ENCODE measurements around the gene DESI1. TPM values are rescaled to one million over a fixed set of nuclear protein-coding genes. Genes with fewer than 3 reads are reported as not detected.

The DESI1 gene
- total RNA-seq, 1 experiment from 2014 or later, result 40.8 TPM

DNA sequence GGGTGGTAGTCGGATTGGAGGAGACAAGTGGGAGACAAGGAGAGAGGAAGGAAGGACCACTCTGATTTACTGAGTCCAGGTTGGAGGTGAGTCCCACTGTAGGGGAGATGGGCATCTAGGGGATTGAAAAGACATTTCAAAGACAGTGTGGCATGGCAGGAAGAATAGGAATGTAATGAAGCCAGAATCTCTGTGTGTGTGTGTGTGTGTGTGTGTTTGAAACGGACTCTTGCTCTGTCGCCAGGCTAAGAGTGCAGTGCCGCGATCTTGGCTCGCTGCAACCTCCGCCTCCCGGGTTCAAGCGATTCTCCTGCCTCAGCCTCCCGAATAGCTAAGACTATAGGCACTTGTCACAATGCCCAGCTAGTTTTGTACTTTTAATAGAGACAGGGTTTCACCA lies 64.3 kb downstream of the DESI1 start:
- ChIA-PET POLR2A (no interaction called here), CTCF (no interaction called here), RAD21 (ENCODE audit: low non-redundant PET in 1 of 2, low total read pairs in 2 of 2, uncharacterized antibody in 2 of 2, unreplicated experiment in 2 of 2) (no interaction called here)
- ATAC-seq (no peak), DNase-seq (ENCODE audit: low read depth, low spot score) (no peak)
- H2AFZ ChIP-seq (ENCODE audit: low read depth, low read length, poor library complexity, severe bottlenecking), result no peak overlapping the region
- no TSS peak for BruUV-seq (replicated peaks)
- no peaks in the 10 kb centered on the region for H3K36me3 ChIP-seq (ENCODE audit: control insufficient read depth in 1 of 2, insufficient read depth in 2 of 2, low read length in 2 of 2)
- H3K4me2 ChIP-seq (ENCODE audit: low read length), result no peak overlapping the region
- H3K27me3 ChIP-seq (ENCODE audit: insufficient read depth, low read length), result no peaks in the 10 kb centered on the region
- intact Hi-C loops (cut with micrococcal nuclease), result no loop called here
- no peak overlapping the region for H3K27ac ChIP-seq (ENCODE audit: low read depth, low read length)
- H3K4me1 ChIP-seq (ENCODE audit: control insufficient read depth in 1 of 2, insufficient read depth in 2 of 2, low read length in 2 of 2), result peaks cover 10 to 33% of the 10 kb centered on the region in 2 experiments; a peak in 3 of 4 replicates
- no peak overlapping the region for H3K9ac ChIP-seq (ENCODE audit: low read length)
- no peaks in the 10 kb centered on the region for H4K20me1 ChIP-seq (ENCODE audit: insufficient read depth)
- H3K4me3 ChIP-seq (replicated peaks in 1 of 2; ENCODE audit: low read depth in 1 of 2, low read length in 2 of 2), result no peak overlapping the region
- H3K79me2 ChIP-seq (ENCODE audit: insufficient read depth, low read length), result no peaks in the 10 kb centered on the region
- H3K9me2 ChIP-seq (ENCODE audit: insufficient read depth), result no peaks in the 10 kb centered on the region
- TF ChIP-seq ZNF274 (IDR thresholded peaks at IDR 0.05; ENCODE audit: low read depth, low read length) (no peak), SIN3A (IDR thresholded peaks at IDR 0.05; ENCODE audit: low read depth) (no peak), ATF3 (IDR thresholded peaks at IDR 0.05) (no peak), POLR2A (IDR thresholded peaks at IDR 0.05; ENCODE audit: borderline replicate concordance, extremely low read depth, insufficient read depth, insufficient read length) (no peak), EZH2 (IDR thresholded peaks at IDR 0.05) (no peak), JUND (IDR thresholded peaks at IDR 0.05) (no peak), ZBTB33 (IDR thresholded peaks at IDR 0.05; ENCODE audit: extremely low read depth, insufficient replicate concordance, low read length) (no peak), SRF (IDR thresholded peaks at IDR 0.05; ENCODE audit: low read depth) (no peak), CEBPB (IDR thresholded peaks at IDR 0.05; ENCODE audit: low read depth) (no peak), CTCF (IDR thresholded peaks at IDR 0.05 in 2 of 3, conservative IDR thresholded peaks at IDR 0.05 in 1 of 3; ENCODE audit: borderline replicate concordance in 1 of 3, insufficient read depth in 1 of 3, low read depth in 2 of 3, low read length in 2 of 3) (no peak), EGR1 (IDR thresholded peaks at IDR 0.05; ENCODE audit: low read depth) (no peak), ELF1 (IDR thresholded peaks at IDR 0.05; ENCODE audit: borderline replicate concordance, low read depth) (no peak), EZH2phosphoT487 (IDR thresholded peaks at IDR 0.05; ENCODE audit: borderline replicate concordance) (no peak), FOSL1 (IDR thresholded peaks at IDR 0.05; ENCODE audit: low read depth) (no peak), CBX3 (IDR thresholded peaks at IDR 0.05; ENCODE audit: low read depth) (no peak), SP1 (IDR thresholded peaks at IDR 0.05; ENCODE audit: low read depth) (no peak), ZFX (IDR thresholded peaks at IDR 0.05) (no peak), TCF7L2 (IDR thresholded peaks at IDR 0.05; ENCODE audit: borderline replicate concordance, extremely low read depth, insufficient read depth, insufficient read length) (no peak)
- TF ChIP-seq, protein P1, sequence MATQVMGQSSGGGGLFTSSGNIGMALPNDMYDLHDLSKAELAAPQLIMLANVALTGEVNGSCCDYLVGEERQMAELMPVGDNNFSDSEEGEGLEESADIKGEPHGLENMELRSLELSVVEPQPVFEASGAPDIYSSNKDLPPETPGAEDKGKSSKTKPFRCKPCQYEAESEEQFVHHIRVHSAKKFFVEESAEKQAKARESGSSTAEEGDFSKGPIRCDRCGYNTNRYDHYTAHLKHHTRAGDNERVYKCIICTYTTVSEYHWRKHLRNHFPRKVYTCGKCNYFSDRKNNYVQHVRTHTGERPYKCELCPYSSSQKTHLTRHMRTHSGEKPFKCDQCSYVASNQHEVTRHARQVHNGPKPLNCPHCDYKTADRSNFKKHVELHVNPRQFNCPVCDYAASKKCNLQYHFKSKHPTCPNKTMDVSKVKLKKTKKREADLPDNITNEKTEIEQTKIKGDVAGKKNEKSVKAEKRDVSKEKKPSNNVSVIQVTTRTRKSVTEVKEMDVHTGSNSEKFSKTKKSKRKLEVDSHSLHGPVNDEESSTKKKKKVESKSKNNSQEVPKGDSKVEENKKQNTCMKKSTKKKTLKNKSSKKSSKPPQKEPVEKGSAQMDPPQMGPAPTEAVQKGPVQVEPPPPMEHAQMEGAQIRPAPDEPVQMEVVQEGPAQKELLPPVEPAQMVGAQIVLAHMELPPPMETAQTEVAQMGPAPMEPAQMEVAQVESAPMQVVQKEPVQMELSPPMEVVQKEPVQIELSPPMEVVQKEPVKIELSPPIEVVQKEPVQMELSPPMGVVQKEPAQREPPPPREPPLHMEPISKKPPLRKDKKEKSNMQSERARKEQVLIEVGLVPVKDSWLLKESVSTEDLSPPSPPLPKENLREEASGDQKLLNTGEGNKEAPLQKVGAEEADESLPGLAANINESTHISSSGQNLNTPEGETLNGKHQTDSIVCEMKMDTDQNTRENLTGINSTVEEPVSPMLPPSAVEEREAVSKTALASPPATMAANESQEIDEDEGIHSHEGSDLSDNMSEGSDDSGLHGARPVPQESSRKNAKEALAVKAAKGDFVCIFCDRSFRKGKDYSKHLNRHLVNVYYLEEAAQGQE (IDR thresholded peaks at IDR 0.05; ENCODE audit: low read depth), result no peak
- TF ChIP-seq, protein P2, sequence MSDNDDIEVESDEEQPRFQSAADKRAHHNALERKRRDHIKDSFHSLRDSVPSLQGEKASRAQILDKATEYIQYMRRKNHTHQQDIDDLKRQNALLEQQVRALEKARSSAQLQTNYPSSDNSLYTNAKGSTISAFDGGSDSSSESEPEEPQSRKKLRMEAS (IDR thresholded peaks at IDR 0.05), result no peak
- H3K9me3 ChIP-seq (ENCODE audit: control insufficient read depth in 1 of 2, insufficient read depth in 1 of 2, low read depth in 1 of 2, low read length in 2 of 2), result no peaks in the 10 kb centered on the region

Measured in HCT116 (cell line).